Lower leg skin (tissue), 3 donors: Measurements from ENCODE around the gene MATN1.

ENCODE experiments used
- CTCF ChIP-seq, 3 donors: fragments of 450-650 bp; IDR thresholded peaks; one replicate each; pipeline ENCODE4 v1.5.1; 2016; ENCODE audit warnings: antibody characterized with exemption in 3 of 3, mild to moderate bottlenecking in 3 of 3, moderate library complexity in 2 of 3
- POLR2A ChIP-seq, 2 donors: fragments of 450-650 bp; IDR thresholded peaks; one replicate each; pipeline ENCODE4 v1.6.1; 2016 to 2017; ENCODE audit warnings: antibody characterized with exemption in 2 of 2, mild to moderate bottlenecking in 1 of 2, moderate library complexity in 1 of 2

- no peak for TF ChIP-seq CTCF (IDR thresholded peaks at IDR 0.05)
- no peak for TF ChIP-seq POLR2A (IDR thresholded peaks at IDR 0.05)
Observed at GRCh38 chr1:30672661-30673060, 50.7 kb downstream of the MATN1 start.
